Transverse colon (tissue), 4 donors: ENCODE measurements around the gene SLC22A3. TPM values are rescaled to one million over a fixed set of nuclear protein-coding genes. Genes with fewer than 3 reads are reported as not detected.

ENCODE experiments used
- DNase-seq: peaks from one replicate; pipeline ENCODE4 v3.0.0-alpha.2; 2019
- H3K27ac ChIP-seq, 4 donors: fragments of 200-600 bp; sonication (generic); 2 replicates each; pipeline ENCODE4 v1.5.1; 2016 to 2018; ENCODE audit warnings: inconsistent platforms in 4 of 4
- H3K27me3 ChIP-seq: fragments of 200-600 bp; sonication (generic); 2 replicates; pipeline ENCODE4 v1.5.1; 2017; ENCODE audit warnings: inconsistent platforms
- H3K36me3 ChIP-seq, 4 donors: fragments of 200-600 bp; sonication (generic); 2 replicates each; pipeline ENCODE4 v1.5.1; 2017 to 2019; ENCODE audit warnings: inconsistent platforms in 4 of 4
- H3K4me1 ChIP-seq, 4 donors: fragments of 200-600 bp; sonication (generic); 2 replicates each; pipeline ENCODE4 v1.5.1; 2017 to 2020; ENCODE audit warnings: inconsistent platforms in 4 of 4
- H3K4me3 ChIP-seq, 4 donors: fragments of 200-600 bp; sonication (generic); 1 replicate in 1 of 4; 2 replicates in 3 of 4; pipeline versions ENCODE4 v1.5.1 to v1.6.1; 2017 to 2019; ENCODE audit warnings: inconsistent platforms in 4 of 4
- H3K9me3 ChIP-seq, 2 donors: fragments of 200-600 bp; sonication (generic); 2 replicates each; pipeline ENCODE4 v1.5.1; 2017 to 2019; ENCODE audit warnings: inconsistent platforms in 2 of 2
- EP300 ChIP-seq: sonication (generic); formaldehyde crosslinking; IDR thresholded peaks from one replicate; pipeline ENCODE4 v1.6.1; 2017; ENCODE audit warnings: antibody characterized with exemption, low read depth
- POLR2A ChIP-seq: fragments of 450-650 bp; IDR thresholded peaks from one replicate; pipeline ENCODE4 v1.6.1; 2016; ENCODE audit warnings: antibody characterized with exemption, mild to moderate bottlenecking, moderate library complexity
- POLR2AphosphoS5 ChIP-seq, 3 donors: sonication (generic); formaldehyde crosslinking; IDR thresholded peaks; one replicate each; pipeline ENCODE4 v1.6.1; 2016; ENCODE audit warnings: antibody characterized with exemption in 3 of 3
- WGBS, 2 donors: methylation state at CpG; one replicate each; pipeline ENCODE4 v1.1.5; 2018; ENCODE audit warnings: low coverage in 1 of 2; 5-methylcytosine and 5-hydroxymethylcytosine counted together
- in situ Hi-C, 4 donors: fragments of 200-750 bp; cut with MboI; loops; one replicate each; pipeline versions ENCODE4 v1.15.0 to v1.15.1; 2017; ENCODE audit warnings: low sequenced_read_pairs in 3 of 4, low pct_ligation_motif_present in 1 of 4, low pct_unique_long_range_greater_than_20kb in 1 of 4
- intact Hi-C: fragments of 100-400 bp; cut with DNase I; formaldehyde crosslinking; loops from one replicate; pipeline ENCODE4 v1.15.1; 2023; ENCODE audit warnings: low total_unique reads
- total RNA-seq, 4 donors: library from RNA; depleted of rRNA; stranded (reverse); fragments of >200 nt; gene quantifications; one replicate each; pipeline ENCODE4 v1.1.0, GENCODE V29; 2016
- TF ChIP-seq, protein P1 (sequence below), 5 experiments: fragments of 200-600 bp in 3 of 5; fragments of 450-650 bp in 2 of 5; sonication (generic) in 3 of 5; IDR thresholded peaks; 1 replicate in 2 of 5; 2 replicates in 3 of 5; pipeline ENCODE4 v1.5.1; 2016 to 2017; ENCODE audit warnings: antibody characterized with exemption in 5 of 5, inconsistent platforms in 3 of 5, mild to moderate bottlenecking in 2 of 5, moderate library complexity in 1 of 5

SLC22A3 gene
- total RNA-seq, 4 donors from 2014 or later = 4.5 to 12.0 (median 6.9) TPM

GRCh38 chr6:160315310-160315709 is 32.9 kb upstream of the SLC22A3 start:
- Histone ChIP-seq H3K36me3 (no peaks in the 10 kb centered on the region), H3K27me3 (no peaks in the 10 kb centered on the region), H3K9me3 (peaks cover 17 to 18% of the 10 kb centered on the region in 2 donors), H3K4me3 (no peak overlapping the region), H3K27ac (no peak overlapping the region), H3K4me1 (no peaks in the 10 kb centered on the region)
- WGBS, 2 donors = 97% methylated on average over 1 of the region's 1 CpG; no CpG with 5 or more reads in 1 of the 2 donors
- TF ChIP-seq, protein P1, sequence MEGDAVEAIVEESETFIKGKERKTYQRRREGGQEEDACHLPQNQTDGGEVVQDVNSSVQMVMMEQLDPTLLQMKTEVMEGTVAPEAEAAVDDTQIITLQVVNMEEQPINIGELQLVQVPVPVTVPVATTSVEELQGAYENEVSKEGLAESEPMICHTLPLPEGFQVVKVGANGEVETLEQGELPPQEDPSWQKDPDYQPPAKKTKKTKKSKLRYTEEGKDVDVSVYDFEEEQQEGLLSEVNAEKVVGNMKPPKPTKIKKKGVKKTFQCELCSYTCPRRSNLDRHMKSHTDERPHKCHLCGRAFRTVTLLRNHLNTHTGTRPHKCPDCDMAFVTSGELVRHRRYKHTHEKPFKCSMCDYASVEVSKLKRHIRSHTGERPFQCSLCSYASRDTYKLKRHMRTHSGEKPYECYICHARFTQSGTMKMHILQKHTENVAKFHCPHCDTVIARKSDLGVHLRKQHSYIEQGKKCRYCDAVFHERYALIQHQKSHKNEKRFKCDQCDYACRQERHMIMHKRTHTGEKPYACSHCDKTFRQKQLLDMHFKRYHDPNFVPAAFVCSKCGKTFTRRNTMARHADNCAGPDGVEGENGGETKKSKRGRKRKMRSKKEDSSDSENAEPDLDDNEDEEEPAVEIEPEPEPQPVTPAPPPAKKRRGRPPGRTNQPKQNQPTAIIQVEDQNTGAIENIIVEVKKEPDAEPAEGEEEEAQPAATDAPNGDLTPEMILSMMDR (IDR thresholded peaks at IDR 0.05) = no peak
- TF ChIP-seq EP300 (no peak), POLR2AphosphoS5 (IDR thresholded peaks at IDR 0.05) (no peak), POLR2A (no peak)
- in situ Hi-C loops (no loop called here), intact Hi-C loops (no loop called here)
- no peak for DNase-seq

- in situ Hi-C loops (no loop called here), intact Hi-C loops (no loop called here)
- Histone ChIP-seq H3K27ac (no peak overlapping the region), H3K9me3 (peaks cover 17 to 18% of the 10 kb centered on the region in 2 donors), H3K4me1 (no peaks in the 10 kb centered on the region), H3K4me3 (no peak overlapping the region), H3K27me3 (no peaks in the 10 kb centered on the region), H3K36me3 (no peaks in the 10 kb centered on the region)
- no peak for DNase-seq
- no peak for TF ChIP-seq EP300
- TF ChIP-seq, protein P1 (IDR thresholded peaks at IDR 0.05) = no peak
- no peak for TF ChIP-seq POLR2A
- TF ChIP-seq POLR2AphosphoS5 (IDR thresholded peaks at IDR 0.05) = no peak
Measured at GRCh38 chr6:160316261-160316660, 31.9 kb upstream of the SLC22A3 start.

GRCh38 chr6:160319246-160319645 is 28.9 kb upstream of the SLC22A3 start:
- no peaks in the 10 kb centered on the region for H3K9me3 ChIP-seq
- no peak overlapping the region for H3K4me3 ChIP-seq
- DNase-seq = no peak
- H3K27ac ChIP-seq = no peak overlapping the region
- in situ Hi-C loops = no loop called here
- H3K36me3 ChIP-seq = no peaks in the 10 kb centered on the region
- no peaks in the 10 kb centered on the region for H3K27me3 ChIP-seq
- intact Hi-C loops = no loop called here
- no peak for TF ChIP-seq POLR2AphosphoS5 (IDR thresholded peaks at IDR 0.05)
- no peak for TF ChIP-seq EP300
- no peak for TF ChIP-seq POLR2A
- TF ChIP-seq, protein P1 (IDR thresholded peaks at IDR 0.05) = no peak
- H3K4me1 ChIP-seq = no peaks in the 10 kb centered on the region
- WGBS, 2 donors = 94% methylated on average over 1 of the region's 1 CpG; no CpG with 5 or more reads in 1 of the 2 donors

- no peak for TF ChIP-seq POLR2A
- TF ChIP-seq EP300 = no peak
- TF ChIP-seq POLR2AphosphoS5 (IDR thresholded peaks at IDR 0.05) = no peak
- TF ChIP-seq, protein P1 (IDR thresholded peaks at IDR 0.05) = no peak
- 83 to 88% methylated on average over 3 to 5 of the region's 5 CpGs for WGBS, 2 donors
- intact Hi-C loops = no loop called here
- no peak for DNase-seq
- H3K4me1 ChIP-seq = no peaks in the 10 kb centered on the region
- no peaks in the 10 kb centered on the region for H3K36me3 ChIP-seq
- H3K9me3 ChIP-seq = no peaks in the 10 kb centered on the region
- H3K27me3 ChIP-seq = no peaks in the 10 kb centered on the region
- H3K27ac ChIP-seq = no peak overlapping the region
- H3K4me3 ChIP-seq = no peak overlapping the region
- in situ Hi-C loops = no loop called here
Measured at GRCh38 chr6:160321729-160322505, 26.3 kb upstream of the SLC22A3 start.
